C4-2B (cell line): ENCODE data around the gene CCDC171.

Experiments used
- CTCF ChIP-seq: fragments of 450-650 bp; conservative IDR thresholded peaks from 2 replicates; pipeline ENCODE4 v1.5.1; 2017; ENCODE audit warnings: mild to moderate bottlenecking
- ZFX ChIP-seq: fragments of 450-650 bp; IDR thresholded peaks from 2 replicates; pipeline ENCODE4 v1.6.1; 2017

DNA sequence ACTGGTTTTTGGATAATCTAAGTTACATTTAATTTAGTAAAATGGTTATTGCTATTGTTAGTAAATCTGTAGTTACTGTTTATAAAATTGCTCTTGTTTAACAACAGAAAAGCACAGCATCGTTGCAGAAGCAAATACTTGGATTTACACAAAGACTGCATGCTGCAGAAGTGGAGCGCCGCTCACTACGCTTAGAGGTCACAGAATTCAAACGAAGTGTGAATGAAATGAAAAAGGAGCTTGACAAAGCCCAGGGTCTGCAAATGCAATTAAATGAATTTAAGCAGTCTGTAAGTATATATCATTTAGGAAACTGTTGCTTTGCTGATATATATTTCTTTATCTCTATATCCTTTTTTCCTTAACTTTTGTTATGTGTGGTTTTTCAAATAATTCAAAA, 226.0 kb downstream of the CCDC171 start:
- no peak for TF ChIP-seq CTCF
- no peak for TF ChIP-seq ZFX
